ENCODE results near the gene RPUSD1. TPM values are rescaled to one million over a fixed set of nuclear protein-coding genes. Genes with fewer than 3 reads are reported as not detected.
"Not testable (repeated sequence)": the region's sequence is repeated elsewhere in the genome, so short reads cannot be mapped to it uniquely, and the experiment has no call there.

Gene RPUSD1
- polyA plus RNA-seq, 4 donors = 17.6 to 26.2 (median 21.6) TPM

DNA sequence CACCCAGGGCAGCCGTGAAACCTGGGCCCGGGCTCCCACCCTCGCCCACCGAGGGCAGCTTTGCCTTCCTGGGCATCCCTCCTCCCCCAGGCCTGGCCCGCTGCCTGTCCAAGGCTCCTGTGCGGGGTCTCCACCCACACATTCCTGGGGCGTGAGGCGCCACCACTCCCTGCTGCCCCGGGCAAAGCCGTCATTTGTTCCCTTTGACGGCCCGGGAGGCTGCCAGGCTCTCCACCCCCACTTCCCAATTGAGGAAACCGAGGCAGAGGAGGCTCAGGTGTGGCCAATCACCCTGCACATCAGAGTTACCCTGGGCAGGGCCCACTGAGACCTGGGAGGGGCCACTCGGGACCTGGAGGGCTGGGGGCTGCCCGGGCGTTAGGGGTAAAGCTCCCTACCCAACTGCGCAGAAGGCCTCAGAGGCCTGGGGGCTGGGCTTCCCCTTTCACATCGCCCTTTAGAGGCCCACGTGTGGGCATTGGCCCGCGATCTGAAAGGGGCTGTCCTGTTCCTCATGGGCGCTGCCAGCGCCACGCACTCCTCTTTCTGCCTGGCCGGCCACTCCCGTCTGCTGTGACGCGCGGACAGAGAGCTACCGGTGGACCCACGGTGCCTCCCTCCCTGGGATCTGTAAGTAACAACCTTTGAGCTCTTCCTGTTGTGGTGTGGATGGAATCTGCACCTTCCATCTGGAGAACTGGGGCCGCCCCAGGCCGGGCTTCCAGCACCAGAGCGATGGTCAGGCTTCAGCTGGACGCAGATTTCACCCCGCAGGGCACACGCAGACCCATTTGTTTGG, 27.4 kb downstream of the RPUSD1 start, which contains the start of gene MSLN:
MSLN (plus strand) TSS at position 190 of the 799 bp plus-strand sequence. CDS start 1,947 bp downstream, outside the sequence.
- H3K4me1 ChIP-seq (ENCODE audit: control insufficient read depth in 3 of 3, insufficient read depth in 2 of 3, low read depth in 1 of 3, low read length in 2 of 3) = peaks cover 0 to 29% (median 0%) of the 10 kb centered on the region in 3 donors
- peak within 1 kb of the TSS in 1 of 3 donors; percentile 13 for H3K4me3 ChIP-seq (ENCODE audit: low read depth in 1 of 3, low read length in 3 of 3)
- 19 to 59% (median 47%) methylated on average over 37 of the region's 37 CpGs for WGBS, 3 donors
- peak; percentile 76 to 91 for DNase-seq
- peak within 1 kb of the TSS in 1 of 3 donors; percentile 85 for H3K27ac ChIP-seq (ENCODE audit: low read depth in 1 of 3, low read length in 2 of 3)
- H3K27me3 ChIP-seq (ENCODE audit: control insufficient read depth in 3 of 3, insufficient read depth in 3 of 3, low read length in 3 of 3) = no peaks in the 10 kb centered on the region
- peaks cover 0 to 3% of the 10 kb centered on the region in 2 donors for H3K9me3 ChIP-seq (ENCODE audit: control insufficient read depth in 2 of 2, insufficient read depth in 1 of 2, low read depth in 1 of 2, low read length in 1 of 2)
- no peaks in the 10 kb centered on the region for H3K36me3 ChIP-seq (ENCODE audit: control insufficient read depth in 3 of 3, insufficient read depth in 2 of 3, low read depth in 1 of 3, low read length in 3 of 3)
- FAIRE-seq = no peak

DNA sequence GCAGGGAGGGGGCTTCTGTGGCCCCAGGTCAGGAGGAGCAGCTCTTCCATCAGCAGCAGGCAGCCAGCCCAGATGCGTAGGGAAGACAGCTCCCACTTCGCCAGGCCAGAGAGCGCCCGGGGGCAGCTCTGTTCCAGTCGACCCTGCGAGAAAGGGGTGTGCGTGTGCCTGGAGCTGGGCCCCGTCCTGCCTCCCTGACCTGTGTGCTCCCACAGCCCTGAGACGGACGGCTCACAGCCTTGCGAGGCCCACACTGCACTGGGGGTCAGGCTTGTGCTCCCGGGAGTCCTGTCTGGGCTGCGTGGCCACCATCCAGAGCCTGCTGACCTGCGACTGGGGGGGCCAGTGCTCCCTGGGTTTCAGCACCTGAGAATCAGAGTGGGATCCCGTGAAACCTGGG, 28.1 kb downstream of the RPUSD1 start:
- FAIRE-seq (no peak), DNase-seq (no peak)
- Histone ChIP-seq H3K9me3 (ENCODE audit: control insufficient read depth in 2 of 2, insufficient read depth in 1 of 2, low read depth in 1 of 2, low read length in 1 of 2) (peaks cover 0 to 3% of the 10 kb centered on the region in 2 donors), H3K27me3 (ENCODE audit: control insufficient read depth in 3 of 3, insufficient read depth in 3 of 3, low read length in 3 of 3) (no peaks in the 10 kb centered on the region), H3K4me1 (ENCODE audit: control insufficient read depth in 3 of 3, insufficient read depth in 2 of 3, low read depth in 1 of 3, low read length in 2 of 3) (peaks cover 0 to 29% (median 0%) of the 10 kb centered on the region in 3 donors), H3K27ac (ENCODE audit: low read depth in 1 of 3, low read length in 2 of 3) (no peak overlapping the region), H3K36me3 (ENCODE audit: control insufficient read depth in 3 of 3, insufficient read depth in 2 of 3, low read depth in 1 of 3, low read length in 3 of 3) (no peaks in the 10 kb centered on the region), H3K4me3 (ENCODE audit: low read depth in 1 of 3, low read length in 3 of 3) (no peak overlapping the region)
- WGBS, 3 donors = 72 to 79% (median 75%) methylated on average over 12 to 15 of the region's 15 CpGs

DNA sequence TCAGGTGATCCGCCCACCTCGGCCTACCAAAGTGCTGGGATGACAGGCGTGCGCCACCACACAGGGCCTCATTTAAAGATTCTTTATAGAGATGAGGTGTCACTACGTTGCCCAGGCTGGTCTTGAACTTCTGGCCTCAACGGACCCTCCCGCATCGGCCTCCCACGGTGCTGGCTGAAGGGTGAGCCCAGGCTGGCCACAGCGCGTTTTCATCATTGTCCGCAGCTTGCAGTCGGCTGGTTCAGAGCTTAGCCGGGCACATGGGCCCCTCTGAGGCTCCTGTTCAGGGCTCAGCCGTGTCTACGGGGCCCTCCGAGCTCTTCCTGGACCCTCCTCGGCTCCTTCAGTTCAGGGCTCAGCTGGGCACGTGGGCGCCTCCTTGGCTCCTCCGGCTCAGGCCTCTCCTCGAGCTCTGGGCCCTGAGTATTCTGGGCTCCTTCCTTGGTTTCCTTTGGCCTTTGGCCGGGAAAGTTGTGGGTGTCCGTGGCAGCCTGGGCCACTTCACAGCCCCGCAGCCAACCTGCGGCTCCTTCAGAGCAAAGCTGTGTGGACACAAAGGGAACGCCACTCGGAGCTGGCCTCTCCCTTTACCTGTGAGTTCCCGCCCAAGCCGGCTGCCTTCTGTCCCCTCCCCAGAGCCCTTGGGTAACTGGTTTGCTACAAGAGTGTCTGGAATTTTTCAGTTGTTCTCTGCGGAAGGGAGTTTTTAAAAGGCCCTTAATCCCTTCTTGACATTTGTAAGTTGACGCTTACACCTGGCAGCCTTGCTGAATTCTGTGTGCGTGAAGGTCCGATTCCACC, 28.9 kb downstream of the RPUSD1 start:
- FAIRE-seq = no peak
- peak in 1 of 2 donors; percentile 42 for DNase-seq

GRCh38 chr16:756428-756827, 31.8 kb downstream of the RPUSD1 start:
- Histone ChIP-seq H3K36me3 (ENCODE audit: control insufficient read depth in 3 of 3, insufficient read depth in 2 of 3, low read depth in 1 of 3, low read length in 3 of 3) (no peaks in the 10 kb centered on the region), H3K4me1 (ENCODE audit: control insufficient read depth in 3 of 3, insufficient read depth in 2 of 3, low read depth in 1 of 3, low read length in 2 of 3) (peaks cover 0 to 20% (median 0%) of the 10 kb centered on the region in 3 donors), H3K27me3 (ENCODE audit: control insufficient read depth in 3 of 3, insufficient read depth in 3 of 3, low read length in 3 of 3) (peaks cover 0 to 3% (median under 1%) of the 10 kb centered on the region in 3 donors), H3K4me3 (ENCODE audit: low read depth in 1 of 3, low read length in 3 of 3) (no peak overlapping the region), H3K27ac (ENCODE audit: low read depth in 1 of 3, low read length in 2 of 3) (no peak overlapping the region), H3K9me3 (ENCODE audit: control insufficient read depth in 2 of 2, insufficient read depth in 1 of 2, low read depth in 1 of 2, low read length in 1 of 2) (peaks cover 0 to 3% of the 10 kb centered on the region in 2 donors)
- FAIRE-seq (no peak), DNase-seq (no peak)
- WGBS, 3 donors = 87 to 93% (median 90%) methylated on average over 5 of the region's 5 CpGs

More for the DNA sequence above, 28.9 kb downstream of the RPUSD1 start:
- WGBS, 3 donors = 77 to 83% (median 80%) methylated on average over 34 of the region's 34 CpGs
- peaks cover 0 to 29% (median 0%) of the 10 kb centered on the region in 3 donors for H3K4me1 ChIP-seq (ENCODE audit: control insufficient read depth in 3 of 3, insufficient read depth in 2 of 3, low read depth in 1 of 3, low read length in 2 of 3)
- H3K36me3 ChIP-seq (ENCODE audit: control insufficient read depth in 3 of 3, insufficient read depth in 2 of 3, low read depth in 1 of 3, low read length in 3 of 3) = no peaks in the 10 kb centered on the region
- no peak overlapping the region for H3K27ac ChIP-seq (ENCODE audit: low read depth in 1 of 3, low read length in 2 of 3)
- no peak overlapping the region for H3K4me3 ChIP-seq (ENCODE audit: low read depth in 1 of 3, low read length in 3 of 3)
- H3K27me3 ChIP-seq (ENCODE audit: control insufficient read depth in 3 of 3, insufficient read depth in 3 of 3, low read length in 3 of 3) = no peaks in the 10 kb centered on the region
- H3K9me3 ChIP-seq (ENCODE audit: control insufficient read depth in 2 of 2, insufficient read depth in 1 of 2, low read depth in 1 of 2, low read length in 1 of 2) = peaks cover 0 to 3% of the 10 kb centered on the region in 2 donors

DNA sequence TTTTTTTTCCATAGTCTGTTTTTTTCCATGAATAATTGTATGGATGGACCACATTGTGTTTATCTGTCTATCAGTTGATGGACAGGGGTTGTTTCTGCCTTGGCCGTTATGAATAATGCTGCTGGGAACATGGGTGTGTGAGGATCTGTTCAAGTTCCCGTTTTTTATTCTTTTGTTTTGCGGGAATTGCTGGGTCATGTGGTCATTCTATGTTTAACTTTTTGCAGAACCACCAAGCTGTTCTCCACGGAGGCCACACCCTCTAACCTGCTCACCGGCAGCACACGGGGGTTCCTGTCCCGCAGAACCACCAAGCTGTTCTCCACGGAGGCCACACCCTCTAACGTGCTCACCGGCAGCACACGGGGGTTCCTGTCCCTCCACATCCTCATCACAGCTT, 33.5 kb downstream of the RPUSD1 start:
- DNase-seq (no peak), FAIRE-seq (no peak)
- H3K9me3 ChIP-seq (ENCODE audit: control insufficient read depth in 2 of 2, insufficient read depth in 1 of 2, low read depth in 1 of 2, low read length in 1 of 2) = peaks cover 0 to 3% of the 10 kb centered on the region in 2 donors
- H3K4me1 ChIP-seq (ENCODE audit: control insufficient read depth in 3 of 3, insufficient read depth in 2 of 3, low read depth in 1 of 3, low read length in 2 of 3) = peaks cover 0 to 7% (median 0%) of the 10 kb centered on the region in 3 donors
- no peak overlapping the region for H3K27ac ChIP-seq (ENCODE audit: low read depth in 1 of 3, low read length in 2 of 3)
- 35 to 39% (median 36%) methylated on average over 11 of the region's 11 CpGs for WGBS, 3 donors
- no peak overlapping the region for H3K4me3 ChIP-seq (ENCODE audit: low read depth in 1 of 3, low read length in 3 of 3)
- H3K27me3 ChIP-seq (ENCODE audit: control insufficient read depth in 3 of 3, insufficient read depth in 3 of 3, low read length in 3 of 3) = peaks cover 2 to 8% (median 6%) of the 10 kb centered on the region in 3 donors
- no peaks in the 10 kb centered on the region for H3K36me3 ChIP-seq (ENCODE audit: control insufficient read depth in 3 of 3, insufficient read depth in 2 of 3, low read depth in 1 of 3, low read length in 3 of 3)

GRCh38 chr16:754121-754607, 34.0 kb downstream of the RPUSD1 start:
- not testable (repeated sequence) for FAIRE-seq; H3K27me3 ChIP-seq (ENCODE audit: control insufficient read depth in 3 of 3, insufficient read depth in 3 of 3, low read length in 3 of 3); H3K4me3 ChIP-seq (ENCODE audit: low read depth in 1 of 3, low read length in 3 of 3); DNase-seq; H3K4me1 ChIP-seq (ENCODE audit: control insufficient read depth in 3 of 3, insufficient read depth in 2 of 3, low read depth in 1 of 3, low read length in 2 of 3); H3K9me3 ChIP-seq (ENCODE audit: control insufficient read depth in 2 of 2, insufficient read depth in 1 of 2, low read depth in 1 of 2, low read length in 1 of 2); H3K36me3 ChIP-seq (ENCODE audit: control insufficient read depth in 3 of 3, insufficient read depth in 2 of 3, low read depth in 1 of 3, low read length in 3 of 3); H3K27ac ChIP-seq (ENCODE audit: low read depth in 1 of 3, low read length in 2 of 3)
- 71 to 84% (median 77%) methylated on average over 11 of the region's 11 CpGs for WGBS, 3 donors

DNA sequence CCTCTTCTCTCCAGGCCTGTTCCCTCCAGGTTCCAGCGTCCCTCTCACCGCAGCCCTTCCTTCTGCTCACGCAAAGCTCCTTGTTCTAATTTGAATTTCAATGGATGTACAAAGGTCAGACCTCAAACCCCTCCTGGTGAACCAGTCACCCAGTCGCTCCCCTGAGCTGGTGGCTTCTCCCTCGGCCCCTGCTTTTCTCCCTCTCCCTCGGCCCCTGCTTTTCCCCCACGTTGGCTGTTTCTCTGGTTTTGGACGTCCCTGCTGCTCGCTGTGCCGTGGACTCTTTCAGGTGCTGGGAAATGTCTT, 36.2 kb downstream of the RPUSD1 start:
- 16 to 30% (median 26%) methylated on average over 10 of the region's 10 CpGs for WGBS, 3 donors
- no peak for FAIRE-seq

More for the DNA sequence above, 36.2 kb downstream of the RPUSD1 start:
- no peak overlapping the region for H3K27ac ChIP-seq (ENCODE audit: low read depth in 1 of 3, low read length in 2 of 3)
- H3K36me3 ChIP-seq (ENCODE audit: control insufficient read depth in 3 of 3, insufficient read depth in 2 of 3, low read depth in 1 of 3, low read length in 3 of 3) = no peaks in the 10 kb centered on the region
- H3K4me3 ChIP-seq (ENCODE audit: low read depth in 1 of 3, low read length in 3 of 3) = no peak overlapping the region
- peaks cover 0 to 3% (median 0%) of the 10 kb centered on the region in 3 donors for H3K4me1 ChIP-seq (ENCODE audit: control insufficient read depth in 3 of 3, insufficient read depth in 2 of 3, low read depth in 1 of 3, low read length in 2 of 3)
- DNase-seq = peak in 1 of 2 donors; percentile 44
- peaks cover 0 to 3% of the 10 kb centered on the region in 2 donors for H3K9me3 ChIP-seq (ENCODE audit: control insufficient read depth in 2 of 2, insufficient read depth in 1 of 2, low read depth in 1 of 2, low read length in 1 of 2)
- peaks cover 2 to 8% (median 6%) of the 10 kb centered on the region in 3 donors for H3K27me3 ChIP-seq (ENCODE audit: control insufficient read depth in 3 of 3, insufficient read depth in 3 of 3, low read length in 3 of 3)

All from small intestine (tissue), 7 donors.